RPMI8226 (cell line): ENCODE measurements around the gene GUCA2A.

Source experiments
- DNase-seq: peaks from one replicate; pipeline ENCODE4 v3.0.0-alpha.2; 2015

The GUCA2A gene

DNA sequence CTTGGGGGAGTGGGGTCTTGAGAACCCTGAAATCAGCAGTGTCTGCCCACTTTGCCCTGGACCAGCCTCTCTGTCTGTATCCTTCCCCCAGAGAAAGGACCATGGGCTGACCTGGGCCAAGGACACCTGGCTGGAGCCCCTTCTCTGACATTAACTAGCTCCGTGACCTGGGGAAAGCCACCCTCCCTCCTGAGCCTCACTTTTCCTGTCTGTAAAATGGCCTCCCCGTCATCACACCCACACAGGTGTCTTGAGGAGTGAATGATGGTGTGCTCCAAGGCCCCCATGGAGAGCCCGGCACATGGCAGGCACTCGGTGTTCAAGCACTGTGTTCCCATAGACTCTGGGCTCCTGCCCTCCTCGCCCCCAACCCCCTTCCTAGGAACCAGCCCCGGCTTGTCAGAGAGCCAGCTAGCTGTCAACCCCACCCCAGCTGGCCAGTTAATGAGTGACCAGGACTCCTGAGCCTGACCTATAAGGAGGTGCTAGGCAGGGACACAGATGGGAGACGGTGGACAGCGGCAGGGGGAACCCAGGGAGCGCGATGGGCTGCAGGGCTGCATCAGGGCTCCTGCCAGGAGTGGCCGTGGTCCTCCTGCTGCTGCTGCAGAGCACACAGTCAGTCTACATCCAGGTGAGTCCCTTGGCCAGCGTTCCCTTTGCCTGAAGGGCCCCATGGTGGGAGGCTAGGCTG lies 11.5 kb downstream of the GUCA2A start, which contains the start of gene GUCA2B:
Gene GUCA2B, plus strand, starts transcription at position 504 of the 694 bp plus-strand sequence. Its CDS starts 41 bp downstream, at position 545.
- DNase-seq: no peak

DNA sequence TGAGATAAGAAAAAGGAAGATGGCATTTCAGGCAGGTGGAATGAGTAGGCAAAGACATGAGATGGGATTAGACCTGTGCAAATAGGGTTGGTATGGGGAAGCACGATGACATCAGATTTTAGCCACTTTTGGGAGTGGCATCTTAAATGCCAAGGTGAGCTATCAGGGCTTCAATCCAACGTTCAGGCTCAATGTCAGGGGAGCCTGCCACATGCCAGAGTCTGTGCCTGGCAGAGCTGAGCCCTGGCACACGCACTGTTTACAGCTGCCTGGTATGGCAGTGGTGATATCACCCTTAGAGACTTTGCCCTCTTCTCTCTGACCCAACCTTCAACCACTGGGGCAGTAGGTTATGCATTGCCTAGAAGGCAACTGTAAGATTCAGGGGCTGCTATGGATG lies 12.4 kb downstream of the GUCA2A start:
- DNase-seq: no peak

DNA sequence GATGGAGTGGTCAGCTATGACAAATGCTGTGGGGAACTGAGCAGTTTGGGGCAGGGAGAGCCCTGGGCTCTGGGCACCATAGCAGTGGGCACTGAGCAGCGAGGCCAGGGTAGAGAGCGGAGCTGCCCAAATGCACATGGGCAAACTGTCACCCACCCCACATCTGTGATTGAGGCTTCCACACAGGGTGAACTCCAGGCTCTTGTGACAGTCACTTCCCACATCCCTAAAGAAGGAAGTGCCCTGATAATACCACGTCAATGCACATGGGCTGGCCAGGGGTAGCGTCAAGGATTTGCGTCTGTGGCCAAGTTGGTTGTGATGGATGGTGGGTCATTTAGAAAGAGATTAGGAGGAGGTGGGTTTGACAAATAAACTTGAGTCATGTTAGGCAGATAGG lies 13.9 kb downstream of the GUCA2A start:
- no peak for DNase-seq

DNA sequence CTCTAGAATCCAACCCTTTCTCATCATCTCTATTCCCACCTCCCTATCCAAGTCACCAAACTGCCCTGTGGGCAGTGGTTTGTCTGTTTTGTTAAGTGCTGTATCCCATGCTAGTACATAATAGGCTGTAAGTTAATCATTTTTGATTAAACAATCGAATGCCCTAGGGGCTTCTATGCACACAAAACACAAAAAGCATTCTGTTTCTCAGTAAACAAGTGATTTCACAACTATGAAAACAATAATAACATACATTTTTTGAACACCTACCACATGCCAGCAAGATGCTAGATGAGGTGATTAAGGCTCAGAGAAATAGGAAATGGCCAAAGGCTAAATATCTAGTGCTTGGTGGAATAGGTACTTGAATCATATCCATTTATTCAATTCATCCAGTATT lies 16.4 kb downstream of the GUCA2A start:
- no peak for DNase-seq

DNA sequence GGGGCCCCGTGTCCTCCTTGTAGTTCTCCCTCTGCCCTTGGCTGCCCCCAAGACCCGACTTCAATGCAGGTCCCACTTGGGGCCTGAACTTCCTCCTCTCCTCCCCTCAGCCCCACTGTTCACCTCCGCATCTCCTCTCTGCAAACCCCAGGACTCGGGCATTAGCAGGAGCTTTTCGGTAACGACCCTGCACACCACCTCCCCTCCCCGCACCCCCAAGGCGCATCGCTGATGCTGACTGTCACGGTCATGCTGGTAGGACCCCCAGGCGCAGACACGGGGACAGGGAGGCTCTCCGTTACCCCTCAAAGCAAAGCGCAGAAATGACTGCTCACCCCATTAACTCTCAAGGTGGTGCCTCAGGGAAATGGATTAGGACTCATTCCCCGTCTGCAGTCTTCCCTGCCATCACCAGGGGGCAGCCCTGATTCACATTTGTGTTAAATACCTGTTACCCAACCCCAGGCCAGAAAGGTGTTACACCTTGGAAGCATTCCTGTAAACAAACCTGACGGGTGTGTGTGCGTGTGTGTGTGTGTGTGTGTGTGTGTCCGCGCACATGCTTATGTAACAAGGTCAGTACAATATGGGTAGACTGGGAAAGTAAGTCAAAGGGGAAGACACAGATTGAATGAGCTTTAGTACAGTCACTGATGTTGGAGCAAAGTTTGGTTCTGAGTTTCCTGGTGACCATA lies 17.8 kb downstream of the GUCA2A start:
- peak; percentile 83 for DNase-seq

DNA sequence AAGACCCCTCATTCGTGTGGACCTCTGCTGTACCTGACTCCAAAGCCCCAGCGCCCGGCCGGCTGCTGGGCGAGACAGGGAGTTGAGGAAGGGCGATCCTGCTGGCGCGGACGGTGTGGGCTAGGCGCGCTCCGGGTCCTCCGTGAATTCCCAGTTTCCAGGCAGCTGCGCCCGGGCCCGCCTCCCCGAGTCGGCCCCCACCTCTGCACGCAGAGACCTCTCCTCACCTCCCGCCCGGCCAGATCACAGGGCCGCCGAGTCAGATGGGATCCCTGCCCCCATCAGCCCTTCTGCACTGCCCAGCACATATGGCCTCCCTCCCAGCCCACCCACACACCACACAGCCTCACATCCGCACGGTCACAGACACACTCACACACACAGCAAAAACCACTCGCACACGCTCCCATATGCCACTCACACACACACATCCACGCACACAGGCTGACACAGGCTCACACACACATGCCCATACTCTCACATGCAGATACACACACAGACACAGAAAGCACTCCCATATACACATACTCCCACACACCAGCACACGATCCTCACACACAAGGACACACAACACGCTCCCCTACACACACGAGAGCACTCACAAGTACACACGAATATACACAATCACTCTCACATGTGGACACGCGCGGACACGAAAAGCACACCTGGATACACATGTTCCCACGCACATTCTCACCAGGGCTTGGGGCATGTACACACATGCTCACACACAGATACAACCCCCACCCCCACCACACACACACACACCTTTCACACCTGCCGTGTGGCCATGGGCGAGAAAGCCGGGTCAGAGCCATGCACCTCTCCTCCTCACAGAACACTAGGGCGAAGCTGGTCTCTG lies 18.6 kb downstream of the GUCA2A start:
- DNase-seq: no peak

DNA sequence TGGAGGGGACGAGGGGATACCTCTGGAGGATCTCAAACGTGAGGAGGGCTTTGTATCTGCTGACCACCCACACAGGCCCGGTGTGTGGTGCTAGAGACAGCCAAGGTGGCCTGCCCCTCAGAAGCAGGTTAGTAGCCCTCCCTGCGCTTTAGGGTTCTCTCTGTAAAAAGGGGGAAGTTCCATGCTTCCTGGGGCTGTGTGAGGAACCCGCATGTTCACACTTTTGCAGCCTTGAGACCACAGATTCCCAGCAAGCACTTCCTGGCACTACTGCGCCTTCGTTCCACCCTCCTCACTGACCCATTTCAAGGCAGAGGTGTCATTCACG lies 19.2 kb downstream of the GUCA2A start:
- DNase-seq: no peak

DNA sequence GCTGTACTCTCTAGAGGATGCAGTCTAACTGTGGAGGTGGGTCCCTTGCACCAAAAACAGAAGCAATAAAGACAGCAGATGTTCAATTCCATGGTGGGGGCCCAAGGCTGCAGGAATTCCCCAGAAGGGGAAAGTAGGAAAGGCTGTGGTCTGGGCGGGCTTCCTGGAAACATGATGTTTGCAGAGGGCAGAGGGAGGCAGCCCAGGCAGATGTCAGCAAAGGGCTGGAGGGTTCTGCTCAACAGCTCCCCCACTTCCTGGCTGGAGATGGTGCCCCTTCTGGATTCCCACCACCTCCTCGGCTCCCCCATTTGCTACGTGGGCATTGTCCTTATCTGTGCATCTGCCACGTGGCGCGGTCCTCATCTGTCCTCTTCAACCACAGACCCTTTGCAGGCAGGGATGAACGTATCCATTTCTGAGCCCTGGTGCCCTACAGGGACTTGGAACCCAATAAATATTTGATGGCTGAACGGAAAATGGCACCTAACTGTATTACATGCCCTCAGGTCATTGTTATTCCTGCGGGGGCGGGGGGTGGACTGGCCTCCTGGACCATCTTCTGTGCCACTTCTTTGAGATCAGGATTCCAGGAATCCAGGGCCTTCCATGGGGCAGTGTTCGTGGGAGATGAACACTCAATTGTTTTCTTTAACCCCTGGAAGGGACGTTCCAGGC lies 19.7 kb downstream of the GUCA2A start:
- DNase-seq: no peak

DNA sequence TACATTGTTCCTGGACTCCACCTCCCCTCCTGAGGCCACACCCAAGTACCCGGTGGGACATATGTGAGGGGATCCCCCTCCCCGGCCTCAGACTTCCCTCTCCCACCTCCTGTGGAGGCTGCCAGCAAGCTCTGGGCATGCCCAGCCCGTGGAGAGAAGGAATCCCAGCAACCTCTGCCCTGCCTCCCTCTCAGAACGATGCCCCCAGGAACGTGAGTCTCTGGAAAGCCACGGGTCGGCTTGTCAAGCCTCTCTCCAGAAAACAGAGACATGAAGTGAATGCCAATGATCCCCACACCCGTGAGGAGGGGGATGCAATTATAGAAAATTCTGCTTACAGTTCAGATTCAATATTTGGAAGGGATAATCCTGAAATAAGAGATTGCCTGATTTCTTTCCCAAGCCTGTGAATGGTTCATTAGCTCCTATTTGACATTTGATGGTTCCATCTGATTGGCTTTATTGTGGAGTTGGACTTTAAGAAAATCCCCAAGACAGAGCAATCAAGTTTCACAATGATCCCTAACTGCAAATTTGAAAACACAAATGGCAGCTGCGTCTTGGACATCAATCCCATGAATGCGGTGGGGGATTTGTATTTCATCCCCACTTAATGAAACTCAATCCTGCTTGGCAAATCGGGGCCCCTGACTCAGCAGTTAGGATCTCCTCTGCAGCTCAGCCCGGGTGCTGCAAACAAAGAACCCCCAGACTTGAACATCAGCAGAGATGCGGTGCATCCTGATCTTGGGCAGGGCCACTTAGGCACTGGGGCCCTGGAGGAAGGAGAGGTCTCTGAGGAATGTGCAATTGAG lies 20.4 kb downstream of the GUCA2A start:
- DNase-seq: no peak

DNA sequence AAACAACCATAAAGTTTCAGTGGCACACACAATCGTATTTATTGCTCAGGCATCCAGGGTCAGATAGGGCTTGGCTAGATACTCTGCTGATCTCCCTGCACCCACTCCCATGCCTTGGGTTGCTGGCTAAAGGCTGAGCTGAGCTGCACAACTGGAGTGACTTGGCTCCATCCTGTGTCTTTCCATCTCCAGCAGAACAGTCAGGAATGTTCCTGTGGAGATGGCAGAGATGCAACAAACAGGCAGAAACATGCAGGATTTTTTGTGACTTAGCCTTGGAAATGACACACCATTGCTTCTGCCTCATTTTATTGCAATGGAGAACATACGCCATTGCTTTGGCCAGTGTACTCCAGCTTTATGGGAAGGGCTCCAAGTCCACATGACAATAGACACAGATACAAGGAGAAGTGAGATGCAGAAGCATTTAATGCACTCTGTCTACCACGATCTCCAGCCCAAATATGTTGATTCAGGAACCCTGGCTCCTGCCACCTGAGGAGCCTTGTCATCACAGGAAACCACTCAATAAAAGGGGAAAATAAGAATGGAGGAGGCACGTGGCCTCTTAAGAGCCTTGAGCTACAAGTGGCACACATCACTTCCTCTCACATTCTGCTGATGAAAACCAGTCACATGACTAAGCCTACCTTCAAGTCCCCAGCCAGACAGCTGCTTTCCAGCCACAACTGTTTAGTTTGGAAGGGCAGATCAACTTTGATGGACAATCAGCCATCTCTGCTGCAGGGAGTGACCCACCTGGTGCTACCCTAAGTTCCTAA lies 21.5 kb downstream of the GUCA2A start:
- DNase-seq: peak; percentile 20

DNA sequence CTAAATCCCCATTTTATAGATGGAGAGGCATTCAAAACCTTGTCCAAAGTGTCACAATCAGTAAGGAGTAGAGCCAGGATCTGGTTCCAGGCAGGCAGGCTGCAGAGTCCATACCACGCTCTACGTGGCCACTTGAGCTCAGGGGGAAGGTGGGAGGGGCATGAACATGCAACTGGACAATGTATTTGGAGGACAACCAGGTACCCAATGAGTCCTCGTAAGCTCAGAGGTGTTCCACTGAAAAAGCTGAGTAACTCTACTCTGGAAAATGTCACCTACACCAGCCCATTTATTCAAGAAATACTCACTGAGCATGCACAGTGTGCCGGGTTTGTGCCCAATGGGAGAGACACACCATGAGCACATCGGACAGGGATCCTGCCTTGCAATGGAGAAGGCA lies 22.6 kb downstream of the GUCA2A start:
- no peak for DNase-seq

DNA sequence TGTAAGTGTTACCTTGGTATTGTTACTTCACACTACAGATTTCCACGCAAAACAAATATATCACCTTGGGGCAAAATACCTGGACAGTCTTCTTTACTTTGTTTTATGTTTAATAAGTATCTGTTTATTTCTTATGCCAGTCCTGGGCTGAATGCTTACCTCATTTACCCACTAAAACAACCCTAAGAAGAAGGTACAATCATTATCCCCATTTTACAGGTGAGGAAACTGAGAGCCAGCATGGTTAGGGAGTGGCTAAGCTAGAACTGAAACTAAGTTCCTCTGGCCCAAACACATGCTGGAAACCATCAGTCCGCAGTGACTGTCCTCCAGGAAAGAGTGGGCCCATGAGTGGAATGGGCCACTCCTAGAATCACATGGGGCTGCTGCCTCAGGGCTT lies 24.4 kb downstream of the GUCA2A start:
- DNase-seq: no peak

DNA sequence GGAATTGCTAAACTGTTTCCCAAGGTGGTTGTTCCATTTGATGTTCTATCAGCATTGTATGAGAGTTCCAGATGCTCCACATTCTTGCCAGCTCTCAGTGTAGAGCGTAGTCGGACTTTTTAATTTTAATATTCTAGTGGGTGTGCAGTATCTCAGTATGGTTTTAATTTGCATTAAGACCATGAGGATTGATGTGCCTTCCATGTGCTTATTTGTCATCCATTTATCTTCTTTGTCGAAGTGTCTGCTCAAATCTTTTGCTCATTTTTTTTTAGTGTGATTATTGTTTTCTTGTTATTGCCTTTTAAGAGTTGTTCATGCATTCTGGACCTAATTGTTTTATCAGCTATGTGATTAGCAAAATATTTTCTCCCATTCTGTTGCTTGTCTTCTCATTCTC lies 25.1 kb downstream of the GUCA2A start:
- no peak for DNase-seq

DNA sequence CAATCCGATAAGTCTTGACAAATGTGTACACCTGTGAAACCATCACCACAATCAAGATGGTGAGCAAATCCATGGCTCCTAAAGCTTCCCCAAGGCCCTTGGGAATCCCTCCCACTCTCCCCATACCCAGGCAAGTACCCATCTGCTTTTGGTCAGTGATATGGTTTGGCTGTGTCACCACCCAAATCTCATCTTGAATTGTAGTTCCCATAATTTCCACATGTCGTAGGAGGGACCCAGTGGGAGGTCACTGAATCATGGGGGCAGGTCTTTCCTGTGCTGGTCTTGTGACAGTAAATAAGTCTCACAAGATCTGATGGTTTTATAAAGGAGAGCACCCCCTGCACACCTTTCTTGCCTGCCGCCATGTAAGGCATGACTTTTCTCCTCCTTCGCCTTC lies 26.0 kb downstream of the GUCA2A start:
- no peak for DNase-seq

DNA sequence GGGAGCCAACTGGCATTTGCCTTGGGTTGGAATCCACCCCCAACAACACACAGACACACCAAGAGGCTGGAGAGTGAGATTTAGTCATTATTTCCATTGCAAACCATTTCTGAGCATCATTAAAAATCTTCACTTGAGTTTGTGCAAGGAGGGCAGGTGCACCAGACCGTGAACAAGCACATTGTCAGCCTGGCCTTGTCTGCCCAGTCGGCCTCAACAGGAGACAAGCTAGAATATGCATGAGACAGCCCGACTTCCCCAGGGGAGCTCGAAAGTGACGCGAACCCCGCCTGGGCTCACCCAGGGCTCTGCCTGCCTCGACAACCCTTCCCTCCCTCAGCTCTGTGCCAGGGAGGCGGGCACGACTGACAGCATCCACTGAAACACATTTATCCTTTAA lies 26.8 kb downstream of the GUCA2A start:
- no peak for DNase-seq

DNA sequence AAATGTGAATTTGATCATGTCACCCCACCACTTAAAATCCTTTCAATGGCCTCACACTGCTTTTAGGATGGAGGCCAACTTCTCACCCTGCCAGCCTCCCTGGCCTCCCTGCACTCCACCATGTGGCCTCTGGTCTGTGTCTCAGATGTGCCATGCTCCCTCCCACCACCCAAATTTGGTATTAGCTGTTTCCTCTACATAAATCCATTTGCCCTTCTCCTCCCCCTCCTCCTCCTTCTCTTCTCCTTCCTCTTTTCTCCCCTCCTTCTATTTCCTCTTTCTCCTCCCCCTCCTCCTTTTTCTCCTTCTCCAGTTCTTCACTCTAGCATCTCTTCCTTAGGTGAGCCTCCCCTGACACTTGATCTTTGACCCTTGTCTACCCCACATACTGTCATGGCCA lies 28.1 kb downstream of the GUCA2A start:
- DNase-seq: no peak

DNA sequence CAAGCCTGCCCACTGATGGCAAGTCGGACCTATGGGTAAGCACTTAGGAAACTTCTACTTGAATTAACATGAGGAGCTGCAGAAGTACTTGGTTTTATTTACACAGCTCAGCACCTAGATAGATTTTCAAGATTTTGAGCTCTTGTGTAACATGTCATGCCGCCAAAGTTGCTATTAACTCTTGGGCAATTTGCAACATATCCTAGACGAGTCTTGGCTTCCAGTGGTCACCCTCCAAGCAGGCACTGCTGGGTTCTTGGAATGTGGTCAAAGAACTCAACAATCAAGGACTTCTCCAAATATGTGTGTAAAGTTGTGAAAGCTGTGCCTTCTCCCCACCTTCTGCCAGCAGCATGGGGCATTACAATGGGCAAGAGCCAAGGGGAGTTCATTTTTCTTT lies 29.1 kb downstream of the GUCA2A start:
- DNase-seq: no peak

DNA sequence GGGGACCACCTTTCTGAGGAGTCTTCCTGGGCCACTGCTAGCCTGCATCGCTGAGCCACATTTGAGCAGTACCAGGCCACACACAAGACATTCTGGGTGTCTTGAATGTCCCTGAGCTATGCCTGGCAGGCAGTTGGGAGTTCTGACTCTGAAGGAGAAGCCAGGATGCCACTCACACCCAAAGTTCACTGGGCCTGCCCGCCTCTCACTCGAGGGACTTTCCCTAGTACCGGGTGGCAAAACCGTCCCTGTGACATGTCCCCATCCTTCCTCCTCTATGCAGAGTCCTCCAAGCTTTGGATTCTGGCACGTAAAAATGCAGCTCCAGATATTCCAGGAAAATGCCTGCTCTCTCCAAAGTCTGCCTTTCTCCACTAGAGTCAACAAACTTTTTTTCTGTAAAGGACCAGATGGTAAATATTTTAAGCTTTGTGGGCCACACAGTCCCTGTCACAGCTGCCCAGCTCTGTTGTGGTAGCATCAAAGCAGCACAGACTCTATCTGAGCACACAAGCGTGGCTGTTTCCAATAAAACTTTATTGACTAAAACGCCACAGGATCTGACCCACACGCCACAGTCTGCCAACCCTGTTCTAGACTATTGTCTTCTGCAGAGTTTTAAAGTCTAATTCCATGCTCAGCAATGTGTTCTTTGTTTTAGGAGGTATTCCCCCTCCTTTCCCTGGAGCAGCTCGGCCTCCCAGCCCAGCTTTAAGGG lies 30.6 kb downstream of the GUCA2A start:
- no peak for DNase-seq

DNA sequence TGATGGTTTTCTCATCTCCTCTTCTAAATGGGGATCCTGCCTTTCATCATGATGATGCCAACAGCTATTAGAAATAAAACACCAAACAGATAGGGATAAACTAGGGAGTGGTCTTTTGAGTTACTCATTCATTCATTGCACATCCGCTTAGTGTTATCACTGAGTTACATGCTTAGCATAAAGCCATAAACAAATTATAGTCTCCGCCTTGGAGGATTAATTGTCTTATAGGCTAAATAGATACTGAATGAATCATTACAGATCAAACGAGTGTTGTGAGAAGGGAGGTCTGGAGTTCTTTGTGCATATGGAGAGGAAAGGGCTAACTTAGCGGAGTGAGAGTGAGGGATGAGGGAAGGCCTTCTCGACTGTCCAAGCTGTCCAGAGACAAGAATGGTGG lies 31.2 kb downstream of the GUCA2A start:
- no peak for DNase-seq

DNA sequence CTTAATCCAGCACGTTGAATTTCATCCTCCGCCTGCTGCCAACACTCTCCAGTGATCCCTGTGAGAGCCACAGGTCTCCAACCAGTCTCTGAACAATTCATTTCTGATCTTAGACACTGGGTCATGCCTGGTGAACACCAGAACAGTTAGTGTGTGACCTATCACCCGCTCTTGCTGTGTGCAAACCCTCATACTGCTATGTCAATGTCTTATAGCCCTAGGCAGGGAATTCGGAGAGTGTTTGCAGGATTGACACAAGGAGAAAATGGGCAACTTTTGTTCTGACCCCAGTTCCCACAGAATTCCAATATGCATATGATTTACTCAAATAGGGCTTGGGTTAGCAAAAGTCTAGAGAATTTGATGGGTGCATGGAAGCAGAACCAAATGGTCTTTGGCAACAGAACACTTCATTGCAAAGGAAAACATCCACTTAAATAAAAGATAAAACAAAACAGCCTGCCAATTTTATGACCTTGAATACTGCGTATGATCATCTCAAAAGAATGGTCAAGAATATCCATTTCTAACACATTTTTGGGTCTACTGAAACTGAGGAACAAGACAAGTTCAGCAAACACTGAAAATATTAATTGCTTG lies 34.4 kb downstream of the GUCA2A start:
- DNase-seq: no peak

DNA sequence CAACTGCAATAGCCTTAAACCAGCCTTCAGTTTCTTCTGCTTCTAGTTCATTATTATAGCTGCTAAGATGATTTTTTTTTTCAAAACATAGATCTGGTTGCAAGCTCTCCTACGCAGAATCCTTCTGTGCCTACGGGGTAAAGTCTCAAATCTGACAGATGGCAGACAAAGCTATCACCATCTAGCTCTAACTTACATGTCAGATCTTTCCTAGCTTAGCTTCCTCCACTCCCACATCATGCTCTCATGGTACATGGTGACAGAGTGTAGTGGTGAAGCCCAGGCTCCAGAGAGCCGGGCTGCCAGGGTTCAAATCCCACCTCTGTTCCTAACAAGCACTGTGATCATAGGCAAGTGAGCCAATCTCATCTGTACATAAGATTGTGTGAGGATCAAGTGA lies 35.6 kb downstream of the GUCA2A start:
- DNase-seq: no peak
